Liver (tissue), 9 donors: Measurements from ENCODE around the gene CNDP2. TPM values are rescaled to one million over a fixed set of nuclear protein-coding genes. Genes with fewer than 3 reads are reported as not detected.

Experiments used
- DNase-seq: peaks from one replicate; pipeline ENCODE4 v3.0.0-alpha.2; 2017; ENCODE audit warnings: low spot score
- H3K27ac ChIP-seq, 2 donors: one replicate each; pipeline ENCODE4 v1.7.0; 2013; ENCODE audit warnings: inconsistent platforms in 2 of 2, low read length in 2 of 2, control low read depth in 1 of 2, low read depth in 1 of 2, mild to moderate bottlenecking in 1 of 2
- H3K27me3 ChIP-seq, 4 donors: one replicate each; pipeline versions ENCODE4 v1.6.1 to v1.7.0; 2013; ENCODE audit warnings: low read length in 3 of 4, inconsistent platforms in 1 of 4, mild to moderate bottlenecking in 1 of 4, moderate library complexity in 1 of 4; ENCODE audit not compliant: control insufficient read depth in 4 of 4, insufficient read depth in 4 of 4
- H3K36me3 ChIP-seq, 4 donors: one replicate each; pipeline versions ENCODE4 v1.6.1 to v1.7.0; 2013; ENCODE audit warnings: low read length in 3 of 4, mild to moderate bottlenecking in 3 of 4, low read depth in 1 of 4, moderate library complexity in 1 of 4; ENCODE audit not compliant: control insufficient read depth in 4 of 4, insufficient read depth in 3 of 4
- H3K4me1 ChIP-seq, 4 donors: one replicate each; pipeline versions ENCODE4 v1.6.1 to v1.7.0; 2013; ENCODE audit warnings: low read length in 3 of 4, mild to moderate bottlenecking in 3 of 4, moderate library complexity in 1 of 4; ENCODE audit not compliant: control insufficient read depth in 4 of 4, insufficient read depth in 4 of 4
- H3K4me3 ChIP-seq, 3 donors: one replicate each; pipeline versions ENCODE4 v1.6.1 to v1.7.0; 2013; ENCODE audit warnings: low read length in 3 of 3, control low read depth in 1 of 3, low read depth in 1 of 3, mild to moderate bottlenecking in 1 of 3
- H3K9ac ChIP-seq, 2 donors: one replicate each; pipeline ENCODE4 v1.7.0; 2013; ENCODE audit warnings: low read length in 2 of 2, mild to moderate bottlenecking in 2 of 2, moderate library complexity in 2 of 2, control low read depth in 1 of 2, low read depth in 1 of 2
- H3K9me3 ChIP-seq, 4 donors: one replicate each; pipeline versions ENCODE4 v1.6.1 to v1.7.0; 2013; ENCODE audit warnings: low read length in 3 of 4; ENCODE audit not compliant: control insufficient read depth in 4 of 4
- ATF3 ChIP-seq: IDR thresholded peaks from 2 replicates; pipeline ENCODE4 v1.6.1; 2016; ENCODE audit warnings: antibody characterized with exemption
- CTCF ChIP-seq: fragments of 150-350 bp; IDR thresholded peaks from 2 replicates; pipeline ENCODE4 v1.5.1; 2017; ENCODE audit warnings: improper control_type of control experiment, low read depth, low read length; ENCODE audit not compliant: missing input control
- EGR1 ChIP-seq, 2 donors: IDR thresholded peaks; 2 replicates each; pipeline ENCODE4 v1.6.1; 2016 to 2018; ENCODE audit warnings: antibody characterized with exemption in 2 of 2, low read depth in 2 of 2
- FOXA1 ChIP-seq: IDR thresholded peaks from 2 replicates; pipeline ENCODE4 v1.6.1; 2016; ENCODE audit warnings: antibody characterized with exemption
- FOXA2 ChIP-seq: IDR thresholded peaks from 2 replicates; pipeline ENCODE4 v1.6.1; 2016; ENCODE audit warnings: antibody characterized with exemption
- GABPA ChIP-seq, 2 donors: IDR thresholded peaks in 1 of 2; conservative IDR thresholded peaks in 1 of 2; 2 replicates each; pipeline ENCODE4 v1.6.1; 2016; ENCODE audit warnings: antibody characterized with exemption in 2 of 2, mild to moderate bottlenecking in 1 of 2, moderate library complexity in 1 of 2
- HNF4A ChIP-seq, 2 donors: conservative IDR thresholded peaks; 2 replicates each; pipeline ENCODE4 v1.6.1; 2016; ENCODE audit warnings: antibody characterized with exemption in 2 of 2, mild to moderate bottlenecking in 2 of 2
- HNF4G ChIP-seq: IDR thresholded peaks from 2 replicates; pipeline ENCODE4 v1.6.1; 2016; ENCODE audit warnings: antibody characterized with exemption
- JUND ChIP-seq, 2 donors: IDR thresholded peaks; 2 replicates each; pipeline ENCODE4 v1.6.1; 2016; ENCODE audit warnings: antibody characterized with exemption in 2 of 2
- MAX ChIP-seq: IDR thresholded peaks from 2 replicates; pipeline ENCODE4 v1.6.1; 2016; ENCODE audit warnings: antibody characterized with exemption
- NR2F2 ChIP-seq: IDR thresholded peaks from 2 replicates; pipeline ENCODE4 v1.6.1; 2016; ENCODE audit warnings: antibody characterized with exemption
- RAD21 ChIP-seq, 2 donors: IDR thresholded peaks; 2 replicates each; pipeline ENCODE4 v1.6.1; 2016; ENCODE audit warnings: antibody characterized with exemption in 2 of 2, mild to moderate bottlenecking in 2 of 2
- REST ChIP-seq: IDR thresholded peaks from 2 replicates; pipeline ENCODE4 v1.6.1; 2016; ENCODE audit warnings: antibody characterized with exemption, mild to moderate bottlenecking
- RXRA ChIP-seq, 2 donors: IDR thresholded peaks; 2 replicates each; pipeline ENCODE4 v1.6.1; 2017 to 2018; ENCODE audit warnings: antibody characterized with exemption in 2 of 2, mild to moderate bottlenecking in 1 of 2
- SP1 ChIP-seq: IDR thresholded peaks from 2 replicates; pipeline ENCODE4 v1.6.1; 2018; ENCODE audit warnings: antibody characterized with exemption, mild to moderate bottlenecking
- YY1 ChIP-seq: IDR thresholded peaks from 2 replicates; pipeline ENCODE4 v1.6.1; 2016; ENCODE audit warnings: antibody characterized with exemption, mild to moderate bottlenecking
- ZBTB33 ChIP-seq: IDR thresholded peaks from 2 replicates; pipeline ENCODE4 v1.6.1; 2016; ENCODE audit warnings: antibody characterized with exemption
- WGBS: extraction: QIAGEN DNeasy Blood & Tissue Kit; methylation state at CpG from one replicate; pipeline ENCODE4 v1.1.7; 2013; 5-methylcytosine and 5-hydroxymethylcytosine counted together
- polyA plus RNA-seq, 2 donors: library from polyadenylated mRNA; stranded (reverse) in 1 of 2; unstranded in 1 of 2; fragments of 200-250 nt in 1 of 2; fragments of >200 nt in 1 of 2; fragmentation: Nextera tagmentation in 1 of 2; extraction: Ambion mirVana in 1 of 2; gene quantifications; one replicate each; pipeline versions ENCODE4 v1.2.1 to v1.2.3, GENCODE V29; 2013 to 2015
- total RNA-seq, 2 donors: library from RNA; depleted of rRNA; stranded (reverse); fragments of >200 nt; gene quantifications; one replicate each; pipeline ENCODE4 v1.2.3, GENCODE V29; 2014
- donor health status: healthy.
- donor health status: healthy.
- donor health status: healthy.
- donor health status: healthy.
- donor health status: healthy.

CNDP2 gene
- total and polyA plus RNA-seq, 4 donors: 65.5 to 167 (median 141) TPM

- Histone ChIP-seq H3K9me3 (peaks cover 0 to 2% (median 0%) of the 10 kb centered on the region in 4 donors), H3K36me3 (no peaks in the 10 kb centered on the region), H3K4me1 (peaks cover 0 to 19% (median 17%) of the 10 kb centered on the region in 4 donors), H3K27ac (peak overlapping the region; percentile 65 to 87), H3K27me3 (no peaks in the 10 kb centered on the region), H3K4me3 (peak overlapping the region in 1 of 3 donors; percentile 18), H3K9ac (no peak overlapping the region)
- TF ChIP-seq SP1: no peak
- no peak for TF ChIP-seq YY1
- TF ChIP-seq FOXA1: no peak
- TF ChIP-seq JUND (IDR thresholded peaks at IDR 0.05): no peak
- TF ChIP-seq RAD21 (IDR thresholded peaks at IDR 0.05): no peak
- TF ChIP-seq ATF3: no peak
- TF ChIP-seq CTCF: no peak
- no peak for TF ChIP-seq GABPA (IDR thresholded peaks at IDR 0.05 in 1 of 2, conservative IDR thresholded peaks at IDR 0.05 in 1 of 2)
- no peak for TF ChIP-seq REST
- TF ChIP-seq MAX: no peak
- no peak for TF ChIP-seq NR2F2
- no peak for TF ChIP-seq HNF4A (conservative IDR thresholded peaks at IDR 0.05)
- no peak for TF ChIP-seq ZBTB33
- TF ChIP-seq RXRA (IDR thresholded peaks at IDR 0.05): no peak
- no peak for TF ChIP-seq EGR1 (IDR thresholded peaks at IDR 0.05; ENCODE audit: low read depth in 2 of 2)
- no peak for TF ChIP-seq FOXA2
- no peak for TF ChIP-seq HNF4G
- no peak for DNase-seq
- WGBS: 14% methylated on average over 3 of the region's 3 CpGs
Observed at GRCh38 chr18:74551452-74551851, 55.3 kb downstream of the CNDP2 start.
